NCI-H2171 (cell line): ENCODE measurements around the gene KRT7.
"Not testable (repeated sequence)": the region's sequence is repeated elsewhere in the genome, so short reads cannot be mapped to it uniquely, and the experiment has no call there.

Experiments
- DNase-seq: peaks from one replicate; lab custom pipeline; 2025; lab: John Stamatoyannopoulos, UW

KRT7 gene

GRCh38 chr12:52243856-52244614 lies 11.0 kb downstream of the KRT7 start:
- peak; percentile 14 for DNase-seq

- no peak for DNase-seq
These were observed 11.6 kb downstream of the KRT7 start for GRCh38 chr12:52244615-52244994.

GRCh38 chr12:52245259-52245961 lies 12.4 kb downstream of the KRT7 start:
- no peak for DNase-seq

- no peak for DNase-seq
These were observed 13.0 kb downstream of the KRT7 start for GRCh38 chr12:52245962-52246569.

GRCh38 chr12:52246720-52247621 lies 13.9 kb downstream of the KRT7 start:
- peak; percentile 66 for DNase-seq

- DNase-seq = no peak
These were observed 14.8 kb downstream of the KRT7 start for GRCh38 chr12:52247622-52248540.

GRCh38 chr12:52248541-52249461 lies 15.8 kb downstream of the KRT7 start:
- no peak for DNase-seq

- DNase-seq = no peak
These were observed 16.5 kb downstream of the KRT7 start for GRCh38 chr12:52249511-52250047.

GRCh38 chr12:52250048-52250990 lies 17.3 kb downstream of the KRT7 start:
- no peak for DNase-seq

- no peak for DNase-seq
These were observed 18.5 kb downstream of the KRT7 start for GRCh38 chr12:52251367-52252051.

GRCh38 chr12:52252175-52252615 lies 19.2 kb downstream of the KRT7 start:
- DNase-seq = not testable (repeated sequence)

GRCh38 chr12:52252728-52253343 lies 19.8 kb downstream of the KRT7 start:
- DNase-seq = no peak

GRCh38 chr12:52253391-52254179 lies 20.5 kb downstream of the KRT7 start:
- no peak for DNase-seq

- DNase-seq = no peak
These were observed 21.3 kb downstream of the KRT7 start for GRCh38 chr12:52254180-52254964.

GRCh38 chr12:52254965-52255751 lies 22.1 kb downstream of the KRT7 start:
- no peak for DNase-seq
